Right lobe of liver (tissue), 6 donors: ENCODE data around the gene COA4. TPM values are rescaled to one million over a fixed set of nuclear protein-coding genes. Genes with fewer than 3 reads are reported as not detected.

Experiments used
- ATAC-seq, 4 donors: fragments of 200-7000 bp; cut with Tn5 transposase; one replicate each; pipeline ENCODE4 v1.9.1; 2020; ENCODE audit warnings: mild to moderate bottlenecking in 4 of 4, moderate library complexity in 4 of 4
- DNase-seq, 3 donors: peaks; one replicate each; pipeline ENCODE4 v3.0.0-alpha.2; 2020
- H3K27ac ChIP-seq, 3 donors: fragments of 200-600 bp; one replicate each; pipeline ENCODE4 v1.8.0; 2022
- H3K27me3 ChIP-seq, 2 donors: fragments of 200-600 bp; one replicate each; pipeline ENCODE4 v1.8.0; 2022
- H3K36me3 ChIP-seq, 4 donors: fragments of 200-600 bp; sonication (generic) in 1 of 4; one replicate each; pipeline versions ENCODE4 v1.5.1 to v1.8.0; 2017 to 2022; ENCODE audit warnings: control low read depth in 1 of 4
- H3K4me1 ChIP-seq, 4 donors: fragments of 200-600 bp; sonication (generic) in 1 of 4; one replicate each; pipeline versions ENCODE4 v1.5.1 to v1.8.0; 2017 to 2022; ENCODE audit warnings: control low read depth in 1 of 4
- H3K4me3 ChIP-seq, 3 donors: fragments of 200-600 bp; one replicate each; pipeline ENCODE4 v1.8.0; 2022
- H3K9me3 ChIP-seq, 4 donors: fragments of 200-600 bp; sonication (generic) in 1 of 4; one replicate each; pipeline versions ENCODE4 v1.5.1 to v1.8.0; 2017 to 2022; ENCODE audit warnings: control low read depth in 1 of 4
- CTCF ChIP-seq, 4 donors: fragments of 200-600 bp in 3 of 4; fragments of 450-650 bp in 1 of 4; IDR thresholded peaks; one replicate each; pipeline versions ENCODE4 v1.5.1 to v1.8.0; 2016 to 2022; ENCODE audit warnings: antibody characterized with exemption in 4 of 4, mild to moderate bottlenecking in 2 of 4
- POLR2A ChIP-seq: fragments of 450-650 bp; IDR thresholded peaks from one replicate; pipeline ENCODE4 v1.6.1; 2017; ENCODE audit warnings: antibody characterized with exemption, mild to moderate bottlenecking
- WGBS: methylation state at CpG from one replicate; pipeline ENCODE4 v1.1.6; 2018; ENCODE audit warnings: low coverage, low lambda C conversion rate; ENCODE audit not compliant: insufficient coverage; ENCODE audit errors: missing lambda C conversion rate; 5-methylcytosine and 5-hydroxymethylcytosine counted together
- intact Hi-C, 2 donors: fragments of 100-400 bp; cut with DNase I; formaldehyde crosslinking; loops; one replicate each; pipeline versions ENCODE4 v1.11.2 to v1.14.1; 2022
- long read RNA-seq: library from polyadenylated mRNA; unstranded; transcript quantifications from one replicate; pipeline ENCODE4 v2.0.0, GENCODE V29; 2019
- total RNA-seq, 6 experiments: library from RNA; depleted of rRNA in 2 of 6; stranded (reverse); fragments of >200 nt in 2 of 6; fragmentation: NEBNext Ultra II Directional in 3 of 6; extraction: Animal tissue kit (Norgen Biotek cat#: 25700) in 3 of 6; gene quantifications; one replicate each; pipeline versions ENCODE4 v1.1.0 to v1.2.4, GENCODE V29; 2016 to 2023
- donor health status: DM: no; HTN: yes; CAD: no.
- donor health status: DM: no; HTN: no; CAD: no.
- donor health status: DM: no; HTN: no; CAD: no.
- donor health status: DM: no; HTN: yes; CAD: no.
- donor health status: DM: no; HTN: yes; CAD: no.

Gene COA4
- 100 to 1,000 TPM in 2 of 6 experiments, 10 to 100 TPM in 4; 48.8 to 116 (median 56.0) TPM for total RNA-seq
- long read RNA-seq, transcript COA4-201 (2 exons, 960 nt): major isoform, 17 of 22 reads
- long read RNA-seq, partial matches to known transcripts: 0 of 22 reads
- long read RNA-seq, other reads (novel, unspliced or antisense): 3 of 22 reads

DNA sequence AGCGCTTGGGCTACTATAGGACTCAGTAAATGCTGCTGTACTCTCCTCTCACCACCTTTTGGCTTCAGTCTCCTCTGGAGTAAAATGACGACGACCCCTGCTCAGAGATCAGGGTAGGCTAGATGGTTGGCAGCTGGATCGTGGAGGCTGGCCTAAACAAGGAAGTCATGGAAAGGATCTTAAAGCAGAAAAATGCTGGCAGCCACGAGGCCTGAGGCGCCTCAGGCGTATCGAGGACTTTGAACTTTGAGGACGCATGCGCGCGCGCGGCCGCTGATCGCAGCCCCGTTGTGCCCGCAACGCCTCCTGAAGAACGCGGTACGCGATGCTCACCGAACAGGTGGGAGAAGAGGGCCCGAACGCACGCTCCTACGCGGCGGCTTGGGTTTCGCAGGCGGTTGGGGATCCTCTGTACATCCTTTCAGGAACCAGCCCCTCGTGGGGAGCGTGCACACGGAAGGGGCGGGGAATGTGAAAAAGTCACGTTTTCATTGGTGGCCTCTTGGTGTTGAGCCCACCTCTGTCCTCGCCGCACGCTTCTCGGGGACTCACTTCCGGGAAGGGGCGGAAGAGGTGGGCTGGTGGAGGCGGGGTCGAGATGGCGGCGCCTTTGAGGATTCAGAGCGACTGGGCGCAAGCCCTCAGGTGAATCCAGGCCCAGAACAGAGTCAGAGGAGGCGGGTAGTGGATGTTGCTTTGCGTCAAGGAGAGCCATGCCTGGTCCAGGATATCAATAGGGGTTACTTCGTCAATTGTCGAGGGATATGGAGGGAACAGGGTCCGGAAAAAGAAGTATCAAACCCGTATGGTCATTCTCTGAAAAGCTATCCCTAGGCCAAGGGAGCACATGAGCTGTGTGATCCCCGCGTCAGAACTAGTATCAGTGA, at the start of gene COA4, which contains the start of gene PAAF1:
Gene COA4 (minus strand): TSS at position 423 of the 887 bp plus-strand sequence. CDS start 3,468 bp downstream, outside the sequence.
Gene PAAF1 (plus strand): TSS at position 576 of the 887 bp plus-strand sequence. CDS start 23 bp downstream, at position 599.
- peak within 1 kb of the TSS; percentile 70 to 83 (median 80) for H3K4me3 ChIP-seq
- peak; percentile 97 to 99 (median 98) for ATAC-seq
- H3K27me3 ChIP-seq: no peaks in the 10 kb centered on the region
- 0% methylated on average over 25 of the region's 57 CpGs for whole genome bisulfite sequencing
- DNase-seq: peak; percentile 95 to 96 (median 96)
- H3K36me3 ChIP-seq: peaks cover 0 to 14% (median 7%) of the 10 kb centered on the region in 4 donors
- no peaks in the 10 kb centered on the region for H3K9me3 ChIP-seq
- H3K4me1 ChIP-seq: peaks cover 0 to 20% (median 9%) of the 10 kb centered on the region in 4 donors
- H3K27ac ChIP-seq: peak within 1 kb of the TSS; percentile 72 to 82 (median 77)
- intact Hi-C loops: no loop called here
- TF ChIP-seq POLR2A: peak; percentile 77
- no peak for TF ChIP-seq CTCF (IDR thresholded peaks at IDR 0.05)

DNA sequence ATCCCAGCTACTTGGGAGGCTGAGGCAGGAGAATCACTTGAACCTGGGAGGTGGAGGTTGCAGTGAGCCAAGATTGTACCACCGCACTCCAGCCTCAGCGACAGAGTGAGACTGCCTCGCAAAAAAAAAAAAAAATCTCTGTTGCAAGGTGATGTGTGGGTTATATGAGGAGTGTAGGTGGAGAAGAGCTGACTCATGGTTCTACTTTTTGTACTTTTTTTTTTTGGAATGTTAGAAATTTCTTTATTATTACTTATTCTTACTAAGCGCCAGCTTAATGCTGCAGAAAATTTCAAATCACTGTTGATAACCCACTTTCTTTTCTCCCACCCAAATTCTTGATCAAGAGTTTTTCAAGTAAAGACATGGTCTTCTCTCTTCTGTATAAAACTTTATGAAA, 44.5 kb upstream of the COA4 start:
- intact Hi-C loops: no loop called here
- TF ChIP-seq POLR2A (no peak), CTCF (IDR thresholded peaks at IDR 0.05) (no peak)
- DNase-seq (no peak), ATAC-seq (no peak)
- WGBS: 100% methylated on average over 4 of the region's 4 CpGs
- Histone ChIP-seq H3K4me3 (no peak overlapping the region), H3K27me3 (no peaks in the 10 kb centered on the region), H3K27ac (no peak overlapping the region), H3K9me3 (no peaks in the 10 kb centered on the region), H3K36me3 (peaks cover 0 to 69% (median 15%) of the 10 kb centered on the region in 4 donors), H3K4me1 (no peaks in the 10 kb centered on the region)

DNA sequence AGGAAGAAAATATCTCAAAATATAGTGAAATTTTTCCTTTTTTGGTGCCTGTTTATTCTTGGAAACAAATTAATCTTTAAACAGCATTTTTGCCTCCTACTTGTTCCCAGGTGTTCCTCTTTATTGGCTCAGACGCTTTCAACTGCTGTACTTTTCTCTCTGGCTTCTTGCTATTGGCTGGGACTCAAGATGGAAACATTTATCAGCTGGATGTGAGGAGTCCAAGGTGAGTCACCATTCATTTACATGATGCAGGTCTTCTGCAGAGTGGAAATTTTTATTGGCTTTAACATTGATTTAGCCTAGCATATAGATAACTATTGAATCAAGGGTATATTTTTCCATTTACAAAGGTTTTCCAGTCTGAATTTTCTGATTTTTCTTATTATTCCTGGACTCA, 39.8 kb upstream of the COA4 start:
- WGBS: 80% methylated on average over 1 of the region's 1 CpG
- H3K4me1 ChIP-seq: peaks cover 0 to 11% (median 0%) of the 10 kb centered on the region in 4 donors
- H3K27ac ChIP-seq: no peak overlapping the region
- no peaks in the 10 kb centered on the region for H3K27me3 ChIP-seq
- H3K9me3 ChIP-seq: no peaks in the 10 kb centered on the region
- intact Hi-C loops: no loop called here
- TF ChIP-seq CTCF (IDR thresholded peaks at IDR 0.05): no peak
- TF ChIP-seq POLR2A: no peak
- no peak for DNase-seq
- ATAC-seq: peak in 1 of 4 donors; percentile 57
- peaks cover 0 to 70% (median 13%) of the 10 kb centered on the region in 4 donors for H3K36me3 ChIP-seq
- H3K4me3 ChIP-seq: no peak overlapping the region

DNA sequence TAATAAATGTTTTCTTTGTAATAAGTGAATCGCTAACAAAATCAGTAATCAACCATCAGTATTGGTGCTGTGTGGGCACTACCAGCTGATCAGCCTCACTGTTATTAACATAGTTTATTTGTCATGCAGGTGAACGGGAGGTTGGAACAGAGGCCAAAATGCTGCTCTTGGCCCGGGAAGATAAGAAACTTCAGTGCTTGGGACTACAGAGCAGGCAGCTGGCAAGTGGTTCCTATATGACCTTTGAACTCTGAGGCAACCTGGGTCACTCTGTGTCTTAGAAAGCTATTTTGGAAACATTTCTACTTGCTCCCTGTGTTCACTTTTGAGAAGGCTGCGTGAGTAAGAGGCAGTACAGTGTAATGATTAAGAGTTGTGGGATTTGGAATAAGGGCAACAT, 37.6 kb upstream of the COA4 start:
- Histone ChIP-seq H3K4me3 (no peak overlapping the region), H3K27ac (no peak overlapping the region), H3K9me3 (no peaks in the 10 kb centered on the region), H3K36me3 (peaks cover 0 to 74% (median 7%) of the 10 kb centered on the region in 4 donors), H3K27me3 (no peaks in the 10 kb centered on the region), H3K4me1 (peaks cover 0 to 11% (median 0%) of the 10 kb centered on the region in 4 donors)
- 48% methylated on average over 4 of the region's 4 CpGs for WGBS
- DNase-seq: peak in 1 of 3 donors; percentile 46
- no peak for TF ChIP-seq CTCF (IDR thresholded peaks at IDR 0.05)
- TF ChIP-seq POLR2A: no peak
- ATAC-seq: peak; percentile 63 to 83 (median 72)
- intact Hi-C loops: no loop called here
